Liver (tissue), 9 donors: ENCODE results near the gene DISC1. TPM values are rescaled to one million over a fixed set of nuclear protein-coding genes. Genes with fewer than 3 reads are reported as not detected.

Source experiments
- DNase-seq: peaks from one replicate; pipeline ENCODE4 v3.0.0-alpha.2; 2017; ENCODE audit warnings: low spot score
- H3K27ac ChIP-seq, 2 donors: one replicate each; pipeline ENCODE4 v1.7.0; 2013; ENCODE audit warnings: inconsistent platforms in 2 of 2, low read length in 2 of 2, control low read depth in 1 of 2, low read depth in 1 of 2, mild to moderate bottlenecking in 1 of 2
- H3K27me3 ChIP-seq, 4 donors: one replicate each; pipeline versions ENCODE4 v1.6.1 to v1.7.0; 2013; ENCODE audit warnings: low read length in 3 of 4, inconsistent platforms in 1 of 4, mild to moderate bottlenecking in 1 of 4, moderate library complexity in 1 of 4; ENCODE audit not compliant: control insufficient read depth in 4 of 4, insufficient read depth in 4 of 4
- H3K36me3 ChIP-seq, 4 donors: one replicate each; pipeline versions ENCODE4 v1.6.1 to v1.7.0; 2013; ENCODE audit warnings: low read length in 3 of 4, mild to moderate bottlenecking in 3 of 4, low read depth in 1 of 4, moderate library complexity in 1 of 4; ENCODE audit not compliant: control insufficient read depth in 4 of 4, insufficient read depth in 3 of 4
- H3K4me1 ChIP-seq, 4 donors: one replicate each; pipeline versions ENCODE4 v1.6.1 to v1.7.0; 2013; ENCODE audit warnings: low read length in 3 of 4, mild to moderate bottlenecking in 3 of 4, moderate library complexity in 1 of 4; ENCODE audit not compliant: control insufficient read depth in 4 of 4, insufficient read depth in 4 of 4
- H3K4me3 ChIP-seq, 3 donors: one replicate each; pipeline versions ENCODE4 v1.6.1 to v1.7.0; 2013; ENCODE audit warnings: low read length in 3 of 3, control low read depth in 1 of 3, low read depth in 1 of 3, mild to moderate bottlenecking in 1 of 3
- H3K9ac ChIP-seq, 2 donors: one replicate each; pipeline ENCODE4 v1.7.0; 2013; ENCODE audit warnings: low read length in 2 of 2, mild to moderate bottlenecking in 2 of 2, moderate library complexity in 2 of 2, control low read depth in 1 of 2, low read depth in 1 of 2
- H3K9me3 ChIP-seq, 4 donors: one replicate each; pipeline versions ENCODE4 v1.6.1 to v1.7.0; 2013; ENCODE audit warnings: low read length in 3 of 4; ENCODE audit not compliant: control insufficient read depth in 4 of 4
- EGR1 ChIP-seq, 2 donors: IDR thresholded peaks; 2 replicates each; pipeline ENCODE4 v1.6.1; 2016 to 2018; ENCODE audit warnings: antibody characterized with exemption in 2 of 2, low read depth in 2 of 2
- FOXA1 ChIP-seq: IDR thresholded peaks from 2 replicates; pipeline ENCODE4 v1.6.1; 2016; ENCODE audit warnings: antibody characterized with exemption
- FOXA2 ChIP-seq: IDR thresholded peaks from 2 replicates; pipeline ENCODE4 v1.6.1; 2016; ENCODE audit warnings: antibody characterized with exemption
- GABPA ChIP-seq, 2 donors: IDR thresholded peaks in 1 of 2; conservative IDR thresholded peaks in 1 of 2; 2 replicates each; pipeline ENCODE4 v1.6.1; 2016; ENCODE audit warnings: antibody characterized with exemption in 2 of 2, mild to moderate bottlenecking in 1 of 2, moderate library complexity in 1 of 2
- HNF4A ChIP-seq, 2 donors: conservative IDR thresholded peaks; 2 replicates each; pipeline ENCODE4 v1.6.1; 2016; ENCODE audit warnings: antibody characterized with exemption in 2 of 2, mild to moderate bottlenecking in 2 of 2
- HNF4G ChIP-seq: IDR thresholded peaks from 2 replicates; pipeline ENCODE4 v1.6.1; 2016; ENCODE audit warnings: antibody characterized with exemption
- JUND ChIP-seq, 2 donors: IDR thresholded peaks; 2 replicates each; pipeline ENCODE4 v1.6.1; 2016; ENCODE audit warnings: antibody characterized with exemption in 2 of 2
- NR2F2 ChIP-seq: IDR thresholded peaks from 2 replicates; pipeline ENCODE4 v1.6.1; 2016; ENCODE audit warnings: antibody characterized with exemption
- RAD21 ChIP-seq, 2 donors: IDR thresholded peaks; 2 replicates each; pipeline ENCODE4 v1.6.1; 2016; ENCODE audit warnings: antibody characterized with exemption in 2 of 2, mild to moderate bottlenecking in 2 of 2
- RXRA ChIP-seq, 2 donors: IDR thresholded peaks; 2 replicates each; pipeline ENCODE4 v1.6.1; 2017 to 2018; ENCODE audit warnings: antibody characterized with exemption in 2 of 2, mild to moderate bottlenecking in 1 of 2
- SP1 ChIP-seq: IDR thresholded peaks from 2 replicates; pipeline ENCODE4 v1.6.1; 2018; ENCODE audit warnings: antibody characterized with exemption, mild to moderate bottlenecking
- TAF1 ChIP-seq: conservative IDR thresholded peaks from 2 replicates; pipeline ENCODE4 v1.6.1; 2016; ENCODE audit warnings: antibody characterized with exemption, mild to moderate bottlenecking
- YY1 ChIP-seq: IDR thresholded peaks from 2 replicates; pipeline ENCODE4 v1.6.1; 2016; ENCODE audit warnings: antibody characterized with exemption, mild to moderate bottlenecking
- WGBS: extraction: QIAGEN DNeasy Blood & Tissue Kit; methylation state at CpG from one replicate; pipeline ENCODE4 v1.1.7; 2013; 5-methylcytosine and 5-hydroxymethylcytosine counted together
- polyA plus RNA-seq, 2 donors: library from polyadenylated mRNA; stranded (reverse) in 1 of 2; unstranded in 1 of 2; fragments of 200-250 nt in 1 of 2; fragments of >200 nt in 1 of 2; fragmentation: Nextera tagmentation in 1 of 2; extraction: Ambion mirVana in 1 of 2; gene quantifications; one replicate each; pipeline versions ENCODE4 v1.2.1 to v1.2.3, GENCODE V29; 2013 to 2015
- total RNA-seq, 2 donors: library from RNA; depleted of rRNA; stranded (reverse); fragments of >200 nt; gene quantifications; one replicate each; pipeline ENCODE4 v1.2.3, GENCODE V29; 2014
- TF ChIP-seq, protein P1 (sequence below): IDR thresholded peaks from 2 replicates; pipeline ENCODE4 v1.6.1; 2016; ENCODE audit warnings: antibody characterized with exemption
- TF ChIP-seq, protein P2 (sequence below): IDR thresholded peaks from 2 replicates; pipeline ENCODE4 v1.6.1; 2016; ENCODE audit warnings: antibody characterized with exemption
- TF ChIP-seq, protein P3 (sequence below): IDR thresholded peaks from 2 replicates; pipeline ENCODE4 v1.6.1; 2016; ENCODE audit warnings: antibody characterized with exemption, mild to moderate bottlenecking
- TF ChIP-seq, protein P4 (sequence below): fragments of 150-350 bp; IDR thresholded peaks from 2 replicates; pipeline ENCODE4 v1.5.1; 2017; ENCODE audit warnings: improper control_type of control experiment, low read depth, low read length; ENCODE audit not compliant: missing input control
- TF ChIP-seq, protein P5 (sequence below): IDR thresholded peaks from 2 replicates; pipeline ENCODE4 v1.6.1; 2016; ENCODE audit warnings: antibody characterized with exemption
- donor health status: healthy.
- donor health status: healthy.
- donor health status: healthy.
- donor health status: healthy.
- donor health status: healthy.

The DISC1 gene
- total and polyA plus RNA-seq, 4 donors: 0.45 to 6.3 (median 2.3) TPM

DNA sequence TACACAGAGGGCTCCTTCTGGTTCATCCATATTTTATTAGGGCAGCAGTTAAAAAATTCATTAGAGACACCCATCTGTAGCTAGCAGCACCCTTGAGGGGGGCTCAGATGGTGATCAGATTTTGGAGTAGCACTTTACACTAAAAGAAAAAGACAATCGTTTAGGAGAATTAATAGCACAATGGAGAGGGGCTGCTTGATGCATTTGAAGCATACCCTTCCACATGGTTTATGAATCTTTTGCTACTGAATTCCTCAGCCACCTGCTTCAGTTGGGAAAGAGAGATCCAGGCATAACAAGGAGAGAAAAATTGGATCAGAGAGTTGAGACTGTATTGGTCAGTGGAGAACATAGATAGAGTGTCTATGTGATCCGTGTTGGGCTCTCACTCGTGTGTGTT is 54.4 kb downstream of the DISC1 start:
- DNase-seq: no peak
- no peaks in the 10 kb centered on the region for H3K36me3 ChIP-seq
- H3K4me3 ChIP-seq: no peak overlapping the region
- TF ChIP-seq, protein P1, sequence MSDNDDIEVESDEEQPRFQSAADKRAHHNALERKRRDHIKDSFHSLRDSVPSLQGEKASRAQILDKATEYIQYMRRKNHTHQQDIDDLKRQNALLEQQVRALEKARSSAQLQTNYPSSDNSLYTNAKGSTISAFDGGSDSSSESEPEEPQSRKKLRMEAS: no peak
- TF ChIP-seq GABPA (IDR thresholded peaks at IDR 0.05 in 1 of 2, conservative IDR thresholded peaks at IDR 0.05 in 1 of 2) (no peak), NR2F2 (no peak), RXRA (IDR thresholded peaks at IDR 0.05) (no peak), FOXA1 (no peak), EGR1 (IDR thresholded peaks at IDR 0.05; ENCODE audit: low read depth in 2 of 2) (no peak), RAD21 (IDR thresholded peaks at IDR 0.05) (no peak), TAF1 (no peak), JUND (IDR thresholded peaks at IDR 0.05) (no peak), HNF4G (no peak), YY1 (no peak), FOXA2 (no peak), HNF4A (conservative IDR thresholded peaks at IDR 0.05) (no peak), SP1 (no peak)
- TF ChIP-seq, protein P2, sequence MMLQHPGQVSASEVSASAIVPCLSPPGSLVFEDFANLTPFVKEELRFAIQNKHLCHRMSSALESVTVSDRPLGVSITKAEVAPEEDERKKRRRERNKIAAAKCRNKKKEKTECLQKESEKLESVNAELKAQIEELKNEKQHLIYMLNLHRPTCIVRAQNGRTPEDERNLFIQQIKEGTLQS: no peak
- TF ChIP-seq, protein P3, sequence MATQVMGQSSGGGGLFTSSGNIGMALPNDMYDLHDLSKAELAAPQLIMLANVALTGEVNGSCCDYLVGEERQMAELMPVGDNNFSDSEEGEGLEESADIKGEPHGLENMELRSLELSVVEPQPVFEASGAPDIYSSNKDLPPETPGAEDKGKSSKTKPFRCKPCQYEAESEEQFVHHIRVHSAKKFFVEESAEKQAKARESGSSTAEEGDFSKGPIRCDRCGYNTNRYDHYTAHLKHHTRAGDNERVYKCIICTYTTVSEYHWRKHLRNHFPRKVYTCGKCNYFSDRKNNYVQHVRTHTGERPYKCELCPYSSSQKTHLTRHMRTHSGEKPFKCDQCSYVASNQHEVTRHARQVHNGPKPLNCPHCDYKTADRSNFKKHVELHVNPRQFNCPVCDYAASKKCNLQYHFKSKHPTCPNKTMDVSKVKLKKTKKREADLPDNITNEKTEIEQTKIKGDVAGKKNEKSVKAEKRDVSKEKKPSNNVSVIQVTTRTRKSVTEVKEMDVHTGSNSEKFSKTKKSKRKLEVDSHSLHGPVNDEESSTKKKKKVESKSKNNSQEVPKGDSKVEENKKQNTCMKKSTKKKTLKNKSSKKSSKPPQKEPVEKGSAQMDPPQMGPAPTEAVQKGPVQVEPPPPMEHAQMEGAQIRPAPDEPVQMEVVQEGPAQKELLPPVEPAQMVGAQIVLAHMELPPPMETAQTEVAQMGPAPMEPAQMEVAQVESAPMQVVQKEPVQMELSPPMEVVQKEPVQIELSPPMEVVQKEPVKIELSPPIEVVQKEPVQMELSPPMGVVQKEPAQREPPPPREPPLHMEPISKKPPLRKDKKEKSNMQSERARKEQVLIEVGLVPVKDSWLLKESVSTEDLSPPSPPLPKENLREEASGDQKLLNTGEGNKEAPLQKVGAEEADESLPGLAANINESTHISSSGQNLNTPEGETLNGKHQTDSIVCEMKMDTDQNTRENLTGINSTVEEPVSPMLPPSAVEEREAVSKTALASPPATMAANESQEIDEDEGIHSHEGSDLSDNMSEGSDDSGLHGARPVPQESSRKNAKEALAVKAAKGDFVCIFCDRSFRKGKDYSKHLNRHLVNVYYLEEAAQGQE: no peak
- TF ChIP-seq, protein P4, sequence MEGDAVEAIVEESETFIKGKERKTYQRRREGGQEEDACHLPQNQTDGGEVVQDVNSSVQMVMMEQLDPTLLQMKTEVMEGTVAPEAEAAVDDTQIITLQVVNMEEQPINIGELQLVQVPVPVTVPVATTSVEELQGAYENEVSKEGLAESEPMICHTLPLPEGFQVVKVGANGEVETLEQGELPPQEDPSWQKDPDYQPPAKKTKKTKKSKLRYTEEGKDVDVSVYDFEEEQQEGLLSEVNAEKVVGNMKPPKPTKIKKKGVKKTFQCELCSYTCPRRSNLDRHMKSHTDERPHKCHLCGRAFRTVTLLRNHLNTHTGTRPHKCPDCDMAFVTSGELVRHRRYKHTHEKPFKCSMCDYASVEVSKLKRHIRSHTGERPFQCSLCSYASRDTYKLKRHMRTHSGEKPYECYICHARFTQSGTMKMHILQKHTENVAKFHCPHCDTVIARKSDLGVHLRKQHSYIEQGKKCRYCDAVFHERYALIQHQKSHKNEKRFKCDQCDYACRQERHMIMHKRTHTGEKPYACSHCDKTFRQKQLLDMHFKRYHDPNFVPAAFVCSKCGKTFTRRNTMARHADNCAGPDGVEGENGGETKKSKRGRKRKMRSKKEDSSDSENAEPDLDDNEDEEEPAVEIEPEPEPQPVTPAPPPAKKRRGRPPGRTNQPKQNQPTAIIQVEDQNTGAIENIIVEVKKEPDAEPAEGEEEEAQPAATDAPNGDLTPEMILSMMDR: no peak
- H3K27ac ChIP-seq: no peak overlapping the region
- H3K9ac ChIP-seq: no peak overlapping the region
- H3K9me3 ChIP-seq: no peaks in the 10 kb centered on the region
- no peaks in the 10 kb centered on the region for H3K4me1 ChIP-seq
- WGBS: 85% methylated on average over 3 of the region's 3 CpGs
- no peaks in the 10 kb centered on the region for H3K27me3 ChIP-seq

DNA sequence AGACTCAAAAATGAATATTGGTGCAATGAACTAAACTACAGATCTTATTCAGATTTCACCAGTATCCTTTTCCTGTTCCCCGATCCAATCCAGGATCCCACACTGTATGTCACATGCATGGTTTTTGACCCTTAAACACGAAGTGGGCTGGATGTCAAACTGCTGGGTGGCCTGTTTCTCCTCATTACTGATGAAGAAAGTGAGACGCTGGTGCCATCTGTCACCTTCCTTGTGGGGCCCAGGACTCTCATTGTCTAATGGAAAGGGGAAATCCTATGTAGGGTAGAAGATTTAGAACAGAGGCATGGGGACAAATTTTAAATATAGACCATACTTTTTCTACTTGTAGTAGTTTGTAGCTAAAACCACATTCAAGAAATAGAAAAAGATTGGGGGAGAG is 56.2 kb downstream of the DISC1 start:
- Histone ChIP-seq H3K36me3 (no peaks in the 10 kb centered on the region), H3K27ac (no peak overlapping the region), H3K4me1 (no peaks in the 10 kb centered on the region), H3K4me3 (no peak overlapping the region), H3K27me3 (no peaks in the 10 kb centered on the region), H3K9ac (no peak overlapping the region), H3K9me3 (no peaks in the 10 kb centered on the region)
- no peak for TF ChIP-seq GABPA (IDR thresholded peaks at IDR 0.05 in 1 of 2, conservative IDR thresholded peaks at IDR 0.05 in 1 of 2)
- TF ChIP-seq, protein P5, sequence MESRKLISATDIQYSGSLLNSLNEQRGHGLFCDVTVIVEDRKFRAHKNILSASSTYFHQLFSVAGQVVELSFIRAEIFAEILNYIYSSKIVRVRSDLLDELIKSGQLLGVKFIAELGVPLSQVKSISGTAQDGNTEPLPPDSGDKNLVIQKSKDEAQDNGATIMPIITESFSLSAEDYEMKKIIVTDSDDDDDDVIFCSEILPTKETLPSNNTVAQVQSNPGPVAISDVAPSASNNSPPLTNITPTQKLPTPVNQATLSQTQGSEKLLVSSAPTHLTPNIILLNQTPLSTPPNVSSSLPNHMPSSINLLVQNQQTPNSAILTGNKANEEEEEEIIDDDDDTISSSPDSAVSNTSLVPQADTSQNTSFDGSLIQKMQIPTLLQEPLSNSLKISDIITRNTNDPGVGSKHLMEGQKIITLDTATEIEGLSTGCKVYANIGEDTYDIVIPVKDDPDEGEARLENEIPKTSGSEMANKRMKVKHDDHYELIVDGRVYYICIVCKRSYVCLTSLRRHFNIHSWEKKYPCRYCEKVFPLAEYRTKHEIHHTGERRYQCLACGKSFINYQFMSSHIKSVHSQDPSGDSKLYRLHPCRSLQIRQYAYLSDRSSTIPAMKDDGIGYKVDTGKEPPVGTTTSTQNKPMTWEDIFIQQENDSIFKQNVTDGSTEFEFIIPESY: no peak
- TF ChIP-seq NR2F2: no peak
- TF ChIP-seq HNF4A (conservative IDR thresholded peaks at IDR 0.05): no peak
- TF ChIP-seq RAD21 (IDR thresholded peaks at IDR 0.05): no peak
- TF ChIP-seq EGR1 (IDR thresholded peaks at IDR 0.05; ENCODE audit: low read depth in 2 of 2): no peak
- TF ChIP-seq FOXA2: no peak
- DNase-seq: no peak
- WGBS: 65% methylated on average over 3 of the region's 3 CpGs
